CD4-positive, alpha-beta T cell treated with Interleukin-4 for 4 hours (primary cell): ENCODE data around the gene PEX14.

Source experiments
- DNase-seq: peaks from one replicate; pipeline ENCODE4 v3.0.0-alpha.2; 2020

PEX14 gene

DNA sequence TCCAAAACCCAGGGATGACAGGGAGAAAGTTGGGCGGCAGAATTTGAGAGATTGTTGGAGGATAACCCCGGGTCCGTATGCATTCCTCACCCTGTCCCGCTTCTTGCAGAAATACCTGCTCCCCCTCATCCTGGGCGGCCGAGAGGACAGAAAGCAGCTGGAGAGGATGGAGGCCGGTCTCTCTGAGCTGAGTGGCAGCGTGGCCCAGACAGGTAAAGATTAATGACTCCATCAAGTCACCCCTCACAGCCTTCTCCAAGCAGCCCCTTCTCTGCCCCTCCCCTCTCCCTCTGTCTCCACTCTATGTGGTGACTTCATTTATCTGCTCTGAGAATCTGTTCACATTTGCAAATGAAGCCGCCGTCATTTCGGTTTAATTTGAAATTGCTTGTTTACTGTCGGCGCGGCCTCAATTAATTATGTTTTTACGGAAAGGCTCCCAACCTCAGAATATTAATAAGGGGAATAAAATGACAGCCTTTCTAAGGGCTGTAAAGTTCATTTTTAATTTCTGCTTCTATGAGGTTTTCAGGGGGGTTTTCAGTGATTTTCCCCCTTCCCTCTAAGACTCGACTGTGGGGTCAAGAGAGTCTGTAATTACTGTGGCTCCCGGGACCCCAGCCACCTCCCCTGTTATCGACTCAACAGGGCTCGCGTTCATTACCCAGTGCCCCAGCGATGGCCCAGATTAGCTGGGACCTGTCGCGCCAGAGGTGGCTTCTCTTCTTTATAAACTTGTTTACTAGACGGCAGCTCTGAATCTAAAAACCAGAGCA is 148.3 kb downstream of the PEX14 start:
- DNase-seq: no peak

GRCh38 chr1:10623686-10624145 is 149.0 kb downstream of the PEX14 start:
- DNase-seq: no peak

- DNase-seq: no peak
Measured at GRCh38 chr1:10624256-10625050, 149.7 kb downstream of the PEX14 start.

DNA sequence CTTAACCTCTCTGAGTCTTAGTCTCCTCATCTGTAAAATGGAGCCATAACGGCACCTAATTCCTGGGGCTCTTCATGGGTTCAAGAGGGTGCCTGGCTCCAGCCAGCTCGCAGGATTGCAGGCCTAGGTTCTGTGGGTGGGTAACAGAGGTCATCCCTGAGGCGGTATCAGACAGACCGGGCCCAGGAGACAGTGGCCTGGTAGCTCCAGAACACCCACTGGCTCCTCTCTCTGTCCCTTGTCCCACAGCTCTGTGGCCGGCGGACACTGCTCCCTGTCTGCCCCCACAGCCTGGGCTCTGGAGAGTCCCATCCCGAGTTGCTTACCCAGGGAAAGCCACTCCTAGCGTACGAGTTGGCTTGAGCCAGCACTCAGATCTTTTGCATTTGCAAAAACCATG is 150.3 kb downstream of the PEX14 start:
- no peak for DNase-seq

- no peak for DNase-seq
Measured at GRCh38 chr1:10625554-10625953, 150.8 kb downstream of the PEX14 start.

DNA sequence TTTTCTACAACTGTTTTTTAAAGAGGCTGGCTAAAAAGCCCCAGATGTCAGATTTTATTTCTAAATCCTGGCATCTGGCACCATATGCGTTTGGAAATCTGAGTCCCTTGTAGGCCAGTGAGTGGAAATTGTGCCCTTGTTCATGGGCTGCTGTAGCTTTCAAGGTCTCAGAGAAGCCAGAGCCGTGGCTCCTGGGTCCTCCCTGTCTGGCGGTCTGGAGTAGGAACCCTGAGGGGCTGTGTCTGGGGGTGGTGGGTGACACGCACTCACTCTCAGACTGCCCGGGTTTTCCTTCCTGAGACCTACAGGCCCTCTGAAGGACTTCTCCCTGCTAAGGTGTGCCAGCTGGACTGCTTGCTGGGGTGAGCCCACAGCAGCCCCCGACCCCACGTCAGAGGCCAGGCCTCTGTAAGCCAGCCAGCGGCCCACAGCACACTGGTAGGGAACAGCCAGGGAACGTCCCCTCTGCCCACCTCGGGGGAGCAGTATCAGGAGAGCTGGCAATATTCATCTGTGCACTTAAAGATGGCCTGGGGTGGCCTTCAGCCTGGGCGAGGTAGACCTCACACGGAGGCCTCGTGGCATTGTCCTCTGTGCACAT is 151.5 kb downstream of the PEX14 start:
- no peak for DNase-seq

DNA sequence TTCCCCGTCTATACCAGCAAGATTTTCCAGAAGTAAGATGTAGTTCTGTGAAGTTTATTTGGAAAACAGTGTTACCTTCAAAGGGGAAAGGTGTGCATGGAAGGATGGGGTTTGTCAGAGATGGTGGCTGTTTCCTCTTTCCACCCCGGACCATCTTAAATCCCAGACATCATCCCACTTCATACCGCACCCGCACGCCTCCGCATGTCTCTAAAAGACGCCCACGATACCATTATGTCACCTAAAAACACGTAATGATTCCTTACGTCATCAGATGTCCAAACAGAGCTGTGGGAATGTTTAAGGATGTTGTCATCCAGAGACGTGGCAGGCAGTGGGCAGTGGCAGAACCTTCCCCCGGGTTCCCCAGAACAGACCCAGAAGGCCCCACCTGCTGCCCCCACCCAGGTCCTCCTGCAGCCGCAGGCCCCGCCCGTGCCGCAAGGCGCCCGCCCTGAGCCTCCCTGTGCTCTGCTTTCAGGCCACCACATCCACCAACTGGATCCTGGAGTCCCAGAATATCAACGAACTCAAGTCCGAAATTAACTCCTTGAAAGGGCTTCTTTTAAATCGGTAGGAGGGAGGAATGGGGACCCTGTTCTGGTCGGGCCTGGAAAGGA is 152.2 kb downstream of the PEX14 start:
- DNase-seq: no peak

DNA sequence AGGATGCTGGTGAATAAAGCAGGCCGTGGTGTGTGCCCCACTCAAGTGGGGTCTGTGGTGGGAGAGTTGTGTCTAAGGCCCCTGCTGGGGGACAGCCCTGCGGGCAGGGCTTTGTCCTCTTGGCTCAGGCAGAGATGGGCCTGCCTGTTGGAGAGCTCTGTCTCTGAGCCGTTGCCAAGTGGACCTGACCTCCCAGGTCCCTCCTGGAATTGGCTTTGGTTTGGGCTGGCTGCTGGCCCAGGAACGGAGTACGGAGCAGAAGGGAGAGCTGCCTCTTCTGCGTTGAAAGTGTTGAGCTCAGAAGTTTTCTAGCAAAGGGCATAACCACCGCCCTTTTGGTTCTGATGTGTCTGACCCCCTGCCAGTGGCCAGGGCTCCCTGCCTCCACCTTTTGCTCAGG is 153.9 kb downstream of the PEX14 start:
- DNase-seq: no peak

GRCh38 chr1:10629091-10629815 is 154.5 kb downstream of the PEX14 start:
- no peak for DNase-seq

GRCh38 chr1:10629816-10630571 is 155.2 kb downstream of the PEX14 start:
- no peak for DNase-seq

DNA sequence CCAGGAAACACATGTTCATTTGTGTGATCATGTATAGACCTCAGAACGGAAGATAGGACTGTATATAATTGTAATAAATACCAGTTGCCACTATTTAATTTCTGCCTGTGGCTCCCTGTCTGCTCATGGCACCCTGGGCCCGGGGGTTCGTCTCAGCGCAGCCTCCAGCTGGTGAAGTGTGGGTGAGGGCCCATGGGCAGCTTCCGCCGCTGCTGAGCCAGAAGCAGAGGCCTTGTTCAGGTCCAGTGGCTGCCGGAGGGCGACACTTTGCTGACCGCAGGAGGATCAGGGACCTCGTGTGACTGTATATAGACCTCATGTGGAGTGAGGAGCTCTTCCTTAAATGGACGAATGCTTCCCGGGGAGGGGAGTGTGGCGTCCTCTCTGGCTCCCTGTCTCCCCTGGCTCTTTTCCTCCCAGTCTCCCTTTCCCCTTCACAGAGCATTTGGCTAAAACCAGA is 155.9 kb downstream of the PEX14 start:
- DNase-seq: no peak

GRCh38 chr1:10631121-10631810 is 156.5 kb downstream of the PEX14 start:
- no peak for DNase-seq

- no peak for DNase-seq
Measured at GRCh38 chr1:10631811-10632593, 157.3 kb downstream of the PEX14 start.

DNA sequence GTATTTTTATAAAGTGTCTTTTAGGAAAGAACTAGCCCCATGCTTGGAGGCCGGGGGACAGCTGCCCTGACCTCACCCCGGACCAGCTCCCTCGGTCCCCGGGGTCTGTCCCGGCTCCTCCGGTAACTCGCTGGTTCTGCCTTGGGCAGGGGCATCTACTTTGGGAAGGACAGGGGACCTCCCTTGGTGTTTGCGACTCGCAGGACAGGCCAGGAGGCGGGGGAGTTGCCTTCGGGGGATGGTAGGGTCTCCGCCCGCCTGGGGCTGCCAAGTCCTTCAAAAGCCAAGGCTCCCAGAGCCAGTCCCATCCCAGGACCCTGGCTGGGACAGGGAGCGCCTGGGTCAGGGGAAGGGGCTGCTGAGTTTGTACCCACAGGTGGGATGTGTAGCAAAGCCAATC is 157.9 kb downstream of the PEX14 start:
- DNase-seq: no peak

DNA sequence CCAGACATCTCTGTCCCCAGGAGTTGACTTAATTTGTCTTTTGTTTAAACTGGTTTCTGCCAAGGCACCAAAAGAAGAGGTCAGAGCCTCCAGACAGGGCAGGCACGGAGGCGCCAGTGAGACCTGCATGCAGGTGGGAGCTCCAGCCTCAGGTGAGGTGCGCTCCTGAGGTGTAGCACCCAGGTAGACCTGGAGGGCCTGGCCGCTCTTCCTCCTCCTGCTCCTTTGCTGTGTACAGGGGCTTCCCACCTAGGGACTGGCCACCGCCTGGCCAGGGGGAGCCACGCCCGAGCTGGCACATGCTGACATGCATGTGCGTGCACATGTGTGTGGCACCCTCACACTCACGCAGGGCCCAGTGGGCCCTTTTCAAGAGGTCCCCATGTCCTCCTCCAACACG is 158.7 kb downstream of the PEX14 start:
- no peak for DNase-seq

DNA sequence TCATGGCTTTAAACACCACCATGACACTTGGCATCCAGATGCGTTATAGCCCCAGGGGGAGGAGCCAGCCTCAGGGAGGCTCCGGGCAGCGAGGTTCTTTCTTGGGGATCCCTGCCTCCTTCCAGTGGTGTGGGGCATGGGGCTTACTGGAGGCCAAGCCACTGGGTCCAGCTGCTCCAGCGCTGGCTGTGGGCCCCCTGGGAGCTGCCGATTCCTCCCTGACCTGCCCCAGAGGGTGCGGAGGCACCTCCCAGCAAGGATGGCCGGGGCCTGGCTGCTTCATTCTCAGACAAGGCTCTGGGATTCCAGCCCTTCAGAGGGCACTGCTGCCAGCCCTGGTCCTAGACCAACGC is 159.3 kb downstream of the PEX14 start:
- no peak for DNase-seq

GRCh38 chr1:10634428-10635084 is 159.8 kb downstream of the PEX14 start:
- no peak for DNase-seq

- DNase-seq: no peak
Measured at GRCh38 chr1:10635085-10635896, 160.5 kb downstream of the PEX14 start.

- no peak for DNase-seq
Measured at GRCh38 chr1:10635992-10636391, 161.2 kb downstream of the PEX14 start.
